GM12878 (cell line): ENCODE measurements around the gene ZSCAN20. TPM values are rescaled to one million over a fixed set of nuclear protein-coding genes. Genes with fewer than 3 reads are reported as not detected.

Source experiments
- ATAC-seq: fragments of 200-7000 bp; cut with Tn5 transposase; 3 replicates; pipeline ENCODE4 v1.9.1; 2020; ENCODE audit warnings: mild to moderate bottlenecking, moderate library complexity
- BruUV-seq: library from RNA; stranded (reverse); fragments of 400-500 nt; replicated peaks from 2 replicates; lab custom pipeline; 2021; lab: Mats Ljungman, UMichigan
- CTCF ChIA-PET: fragments of 300-600 bp; sonication (Branson Sonifier 250); formaldehyde crosslinking; extraction: SDS; loops from one replicate; lab custom pipeline; 2021; ENCODE audit warnings: inconsistent platforms; lab: Yijun Ruan, JAX
- POLR2A ChIA-PET: fragments of 350-600 bp; formaldehyde crosslinking; extraction: SDS; loops from one replicate; lab custom pipeline; 2021; ENCODE audit warnings: inconsistent platforms; lab: Charles Lee
- RAD21 ChIA-PET: fragments of 300-600 bp; sonication (Branson Sonifier 250); formaldehyde crosslinking; loops from one replicate; lab custom pipeline; 2023; ENCODE audit warnings: antibody characterized with exemption; ENCODE audit not compliant: unreplicated experiment; lab: Charles Lee
- SMC1A ChIA-PET: fragments of 300-600 bp; sonication (Branson Sonifier 250); formaldehyde crosslinking; loops from one replicate; lab custom pipeline; 2023; ENCODE audit not compliant: unreplicated experiment, uncharacterized antibody; lab: Charles Lee
- DNase-seq: peaks from one replicate; pipeline ENCODE4 v3.0.0-alpha.2; 2011; ENCODE audit warnings: low read depth, low spot score
- FAIRE-seq: peaks from 3 replicates; lab custom pipeline; 2011; peaks lifted over from hg19 to GRCh38; lab: Jason Lieb, UNC
- H2AFZ ChIP-seq: 2 replicates; pipeline ENCODE4 v1.6.0; 2011; ENCODE audit warnings: low read depth, low read length, control low read depth; ENCODE audit not compliant: control insufficient read depth
- H3K27ac ChIP-seq: 2 replicates; pipeline ENCODE4 v1.5.1; 2011; ENCODE audit warnings: control low read depth; ENCODE audit not compliant: control insufficient read depth, insufficient read depth
- H3K27me3 ChIP-seq, 2 experiments: replicated peaks in 1 of 2; 2 replicates each; pipeline versions ENCODE4 v1.6.0 to v1.6.1; 2011; ENCODE audit warnings: low read length in 1 of 2; ENCODE audit not compliant: control insufficient read depth in 2 of 2, insufficient read depth in 2 of 2
- H3K36me3 ChIP-seq, 2 experiments: 2 replicates each; pipeline ENCODE4 v1.5.1; 2011; ENCODE audit warnings: low read length in 1 of 2; ENCODE audit not compliant: control insufficient read depth in 2 of 2, insufficient read depth in 2 of 2
- H3K4me1 ChIP-seq: 2 replicates; pipeline ENCODE4 v1.6.1; 2011; ENCODE audit warnings: mild to moderate bottlenecking, low read length, moderate library complexity, mixed read lengths; ENCODE audit not compliant: control insufficient read depth, insufficient read depth
- H3K4me2 ChIP-seq: 2 replicates; pipeline ENCODE4 v1.6.0; 2011; ENCODE audit warnings: control low read depth; ENCODE audit not compliant: control insufficient read depth, insufficient read depth
- H3K4me3 ChIP-seq: fragments of 200-600 bp; sonication (generic); 2 replicates; pipeline ENCODE4 v1.5.1; 2016
- H3K79me2 ChIP-seq: 2 replicates; pipeline ENCODE4 v1.6.0; 2011; ENCODE audit warnings: low read length; ENCODE audit not compliant: control insufficient read depth, insufficient read depth
- H3K9ac ChIP-seq: 2 replicates; pipeline ENCODE4 v1.8.0; 2011; ENCODE audit warnings: low read length, control low read depth, mixed read lengths; ENCODE audit not compliant: control insufficient read depth, insufficient read depth
- H3K9me3 ChIP-seq: replicated peaks from 3 replicates; pipeline ENCODE4 v1.5.1; 2011; ENCODE audit warnings: mild to moderate bottlenecking, low read length; ENCODE audit not compliant: control insufficient read depth, insufficient read depth
- H4K20me1 ChIP-seq: 2 replicates; pipeline ENCODE4 v1.6.0; 2011; ENCODE audit not compliant: control insufficient read depth, insufficient read depth
- ATF7 ChIP-seq: fragments of 450-650 bp; IDR thresholded peaks from 2 replicates; pipeline ENCODE4 v1.6.1; 2016; ENCODE audit warnings: low read depth, mild to moderate bottlenecking
- BCL11A ChIP-seq: IDR thresholded peaks from 2 replicates; pipeline ENCODE4 v1.6.1; 2011; ENCODE audit warnings: low read depth, low read length
- CBFB ChIP-seq: IDR thresholded peaks from 2 replicates; pipeline ENCODE4 v1.6.1; 2016; ENCODE audit warnings: antibody characterized with exemption, low read depth
- DPF2 ChIP-seq: fragments of 450-650 bp; IDR thresholded peaks from 2 replicates; pipeline ENCODE4 v1.6.1; 2017; ENCODE audit warnings: mild to moderate bottlenecking
- EZH2 ChIP-seq: IDR thresholded peaks from 2 replicates; pipeline ENCODE4 v1.6.1; 2012; ENCODE audit warnings: low read depth, mild to moderate bottlenecking, control low read depth, inconsistent platforms, low read length, borderline replicate concordance; ENCODE audit not compliant: control insufficient read depth
- NKRF ChIP-seq: fragments of 450-650 bp; conservative IDR thresholded peaks from 2 replicates; pipeline ENCODE4 v1.6.1; 2017; ENCODE audit warnings: mild to moderate bottlenecking, moderate library complexity
- ZNF274 ChIP-seq: IDR thresholded peaks from one replicate; pipeline ENCODE4 v1.8.0; 2011; ENCODE audit not compliant: insufficient read length, insufficient read depth
- WGBS: methylation state at CpG from one replicate; pipeline ENCODE4 v1.1.6; 2016; ENCODE audit warnings: low lambda C conversion rate; ENCODE audit not compliant: insufficient replicate concordance, insufficient coverage; ENCODE audit errors: missing lambda C conversion rate; 5-methylcytosine and 5-hydroxymethylcytosine counted together
- in situ Hi-C: fragments of 300-500 bp; cut with MboI; formaldehyde crosslinking; loops from 9 replicates; pipeline ENCODE4 v1.14.3; 2018; ENCODE audit warnings: mixed read lengths
- intact Hi-C: fragments of 100-400 bp; cut with micrococcal nuclease; formaldehyde crosslinking; loops from one replicate; pipeline ENCODE4 v1.14.2; 2022; ENCODE audit not compliant: unreplicated experiment
- polyA plus RNA-seq, 11 experiments: library from polyadenylated mRNA; depleted of rRNA in 4 of 11; unstranded in 6 of 11; stranded (reverse) in 5 of 11; fragments of >200 nt; fragmentation: Nextera tagmentation in 4 of 11; fragmentation: Illumina TruSeq in 1 of 11; extraction: Ambion mirVana in 4 of 11; extraction: Trizol in 1 of 11; gene quantifications; 1 replicate in 1 of 11; 2 replicates in 10 of 11; pipeline versions ENCODE4 v1.2.1 to v1.2.3, GENCODE V29; 2011 to 2016; ENCODE audit warnings: inconsistent platforms in 2 of 11, missing spikeins in 2 of 11, low read depth in 1 of 11
- total RNA-seq, 4 experiments: library from RNA; depleted of rRNA in 3 of 4; stranded (reverse); fragments of >200 nt in 3 of 4; fragmentation: Illumina TruSeq in 1 of 4; extraction: Trizol in 1 of 4; gene quantifications; 2 replicates each; pipeline versions ENCODE4 v1.2.1 to v1.2.3, GENCODE V29; 2013 to 2021
- TF ChIP-seq, protein P1 (sequence below): IDR thresholded peaks from 2 replicates; pipeline ENCODE4 v1.6.1; 2011; ENCODE audit warnings: low read depth, mild to moderate bottlenecking, low read length, moderate library complexity, borderline replicate concordance; ENCODE audit errors: extremely low read depth

The ZSCAN20 gene
- total and polyA plus RNA-seq, 10 of the 15 experiments (the other 5 are each of a cell fraction or from before 2014, with no cell fraction given), result 0.35 to 5.1 (median 2.4) TPM

DNA sequence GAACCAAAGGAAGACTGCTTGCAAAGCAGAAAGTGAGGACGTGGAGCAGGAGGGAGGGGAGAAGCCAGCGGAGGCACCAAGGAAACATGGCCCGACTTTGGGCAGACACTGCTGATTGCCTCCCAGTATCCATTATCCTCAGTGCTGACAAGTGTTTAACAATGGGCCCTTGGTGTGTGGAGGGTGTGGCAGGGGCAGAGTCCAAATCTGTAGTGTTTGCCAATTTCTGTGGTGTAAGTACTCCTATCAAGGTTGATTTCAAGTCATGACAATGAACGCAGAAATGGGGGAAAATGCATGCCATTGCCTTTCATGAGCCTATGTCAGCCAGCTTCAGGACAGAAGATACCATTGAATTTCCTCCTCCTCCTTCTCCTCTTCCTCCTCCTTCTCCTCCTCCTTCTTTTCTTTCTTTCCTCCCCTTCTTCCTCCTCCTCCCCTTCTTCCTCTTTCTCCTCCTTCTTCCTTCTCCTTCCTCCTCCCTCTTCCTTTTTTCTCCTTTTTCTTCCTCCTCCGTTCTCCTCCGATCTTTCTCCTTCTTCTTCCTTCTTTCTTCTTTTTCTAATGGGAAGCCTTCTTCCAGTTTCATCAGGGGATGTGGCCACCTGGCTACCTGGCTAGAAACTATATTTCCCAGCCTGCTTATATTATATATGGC, 31.2 kb upstream of the ZSCAN20 start:
- Histone ChIP-seq H4K20me1 (no peaks in the 10 kb centered on the region; the same call in 1 of the 2 replicates), H3K9me3 (no peaks in the 10 kb centered on the region; the same call in 1 of the 3 replicates), H3K27ac (no peak overlapping the region), H3K4me1 (no peaks in the 10 kb centered on the region), H3K36me3 (no peaks in the 10 kb centered on the region), H3K9ac (no peak overlapping the region), H3K79me2 (no peaks in the 10 kb centered on the region), H3K4me3 (no peak overlapping the region), H3K27me3 (peaks cover 5% of the 10 kb centered on the region in 2 experiments; a peak in 3 of 4 replicates), H2AFZ (no peak overlapping the region), H3K4me2 (no peak overlapping the region)
- 47% methylated on average over 6 of the region's 6 CpGs for WGBS
- in situ Hi-C loops, result no loop called here
- ATAC-seq (no peak), DNase-seq (no peak), FAIRE-seq (no peak)
- ChIA-PET RAD21 (no interaction called here), SMC1A (no interaction called here), POLR2A (interaction anchor here (0.9 kb wide), 1 partner anchor 21 kb away, joined by 3 read pairs; no protein-coding TSS in a partner anchor), CTCF (no interaction called here)
- no TSS peak for BruUV-seq
- intact Hi-C loops, result no loop called here
- TF ChIP-seq DPF2 (no peak), EZH2 (no peak), ZNF274 (no peak), BCL11A (no peak), CBFB (no peak), NKRF (no peak), ATF7 (no peak)
- TF ChIP-seq, protein P1, sequence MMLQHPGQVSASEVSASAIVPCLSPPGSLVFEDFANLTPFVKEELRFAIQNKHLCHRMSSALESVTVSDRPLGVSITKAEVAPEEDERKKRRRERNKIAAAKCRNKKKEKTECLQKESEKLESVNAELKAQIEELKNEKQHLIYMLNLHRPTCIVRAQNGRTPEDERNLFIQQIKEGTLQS, result no peak
